ENCODE data around the gene COG2.
"Not testable (repeated sequence)": the region's sequence is repeated elsewhere in the genome, so short reads cannot be mapped to it uniquely, and the experiment has no call there.

Gene COG2

GRCh38 chr1:230713915-230714764, 71.9 kb downstream of the COG2 start, which contains the start of gene AGT:
Gene AGT (minus strand): TSS chr1:230714122. CDS start chr1:230710823, 3,299 bp downstream.
- Histone ChIP-seq H3K4me3 (ENCODE audit: low read length in 2 of 2) (peak within 1 kb of the TSS in 1 of 2 donors; percentile 58), H3K27ac (ENCODE audit: low read length) (no peak within 1 kb of the TSS), H3K9me3 (ENCODE audit: control insufficient read depth in 2 of 2, low read length in 2 of 2) (no peaks in the 10 kb centered on the region), H3K27me3 (ENCODE audit: control insufficient read depth in 1 of 2, insufficient read depth in 2 of 2, low read length in 2 of 2) (no peaks in the 10 kb centered on the region), H3K9ac (ENCODE audit: low read length in 2 of 2) (peak within 1 kb of the TSS; percentile 21 to 23), H3K4me1 (ENCODE audit: control insufficient read depth, insufficient read depth, low read length) (peaks cover 13% of the 10 kb centered on the region), H3K36me3 (ENCODE audit: control insufficient read depth in 2 of 2, insufficient read depth in 2 of 2, low read length in 2 of 2) (no peaks in the 10 kb centered on the region)

- Histone ChIP-seq H3K4me1 (ENCODE audit: control insufficient read depth, insufficient read depth, low read length) (peaks cover 13% of the 10 kb centered on the region), H3K9me3 (ENCODE audit: control insufficient read depth in 2 of 2, low read length in 2 of 2) (no peaks in the 10 kb centered on the region), H3K27me3 (ENCODE audit: control insufficient read depth in 1 of 2, insufficient read depth in 2 of 2, low read length in 2 of 2) (no peaks in the 10 kb centered on the region), H3K27ac (ENCODE audit: low read length) (no peak overlapping the region), H3K36me3 (ENCODE audit: control insufficient read depth in 2 of 2, insufficient read depth in 2 of 2, low read length in 2 of 2) (no peaks in the 10 kb centered on the region), H3K4me3 (ENCODE audit: low read length in 2 of 2) (no peak overlapping the region), H3K9ac (ENCODE audit: low read length in 2 of 2) (no peak overlapping the region)
These were observed 73.2 kb downstream of the COG2 start for GRCh38 chr1:230715510-230715909.

DNA sequence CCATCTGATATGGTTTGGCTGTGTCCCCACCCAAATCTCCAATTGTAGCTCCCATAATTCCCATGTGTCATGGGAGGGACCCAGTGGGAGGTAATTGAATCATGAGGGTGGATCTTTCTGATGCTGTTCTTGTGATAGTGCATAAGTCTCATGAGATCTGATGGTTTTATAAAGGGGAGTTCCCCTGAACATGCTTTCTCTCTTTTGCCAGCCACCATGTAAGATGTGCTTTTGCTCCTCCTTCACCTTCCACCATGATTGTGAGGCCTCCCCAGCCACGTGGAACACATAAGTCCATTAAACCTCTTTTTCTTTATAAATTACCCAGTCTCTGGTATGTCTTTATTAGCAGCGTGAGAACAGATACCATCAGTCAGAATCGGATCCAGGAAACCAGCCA, 74.2 kb downstream of the COG2 start:
- H3K27me3 ChIP-seq (ENCODE audit: control insufficient read depth in 1 of 2, insufficient read depth in 2 of 2, low read length in 2 of 2); H3K36me3 ChIP-seq (ENCODE audit: control insufficient read depth in 2 of 2, insufficient read depth in 2 of 2, low read length in 2 of 2); H3K9me3 ChIP-seq (ENCODE audit: control insufficient read depth in 2 of 2, low read length in 2 of 2); H3K9ac ChIP-seq (ENCODE audit: low read length in 2 of 2); H3K4me3 ChIP-seq (ENCODE audit: low read length in 2 of 2); H3K27ac ChIP-seq (ENCODE audit: low read length): not testable (repeated sequence)
- H3K4me1 ChIP-seq (ENCODE audit: control insufficient read depth, insufficient read depth, low read length), result peaks cover 13% of the 10 kb centered on the region

GRCh38 chr1:230717251-230717650, 75.0 kb downstream of the COG2 start:
- H3K27ac ChIP-seq (ENCODE audit: low read length), result no peak overlapping the region
- no peaks in the 10 kb centered on the region for H3K9me3 ChIP-seq (ENCODE audit: control insufficient read depth in 2 of 2, low read length in 2 of 2)
- H3K36me3 ChIP-seq (ENCODE audit: control insufficient read depth in 2 of 2, insufficient read depth in 2 of 2, low read length in 2 of 2), result no peaks in the 10 kb centered on the region
- H3K9ac ChIP-seq (ENCODE audit: low read length in 2 of 2), result no peak overlapping the region
- H3K4me1 ChIP-seq (ENCODE audit: control insufficient read depth, insufficient read depth, low read length), result peaks cover 13% of the 10 kb centered on the region
- no peaks in the 10 kb centered on the region for H3K27me3 ChIP-seq (ENCODE audit: control insufficient read depth in 1 of 2, insufficient read depth in 2 of 2, low read length in 2 of 2)
- H3K4me3 ChIP-seq (ENCODE audit: low read length in 2 of 2), result no peak overlapping the region

DNA sequence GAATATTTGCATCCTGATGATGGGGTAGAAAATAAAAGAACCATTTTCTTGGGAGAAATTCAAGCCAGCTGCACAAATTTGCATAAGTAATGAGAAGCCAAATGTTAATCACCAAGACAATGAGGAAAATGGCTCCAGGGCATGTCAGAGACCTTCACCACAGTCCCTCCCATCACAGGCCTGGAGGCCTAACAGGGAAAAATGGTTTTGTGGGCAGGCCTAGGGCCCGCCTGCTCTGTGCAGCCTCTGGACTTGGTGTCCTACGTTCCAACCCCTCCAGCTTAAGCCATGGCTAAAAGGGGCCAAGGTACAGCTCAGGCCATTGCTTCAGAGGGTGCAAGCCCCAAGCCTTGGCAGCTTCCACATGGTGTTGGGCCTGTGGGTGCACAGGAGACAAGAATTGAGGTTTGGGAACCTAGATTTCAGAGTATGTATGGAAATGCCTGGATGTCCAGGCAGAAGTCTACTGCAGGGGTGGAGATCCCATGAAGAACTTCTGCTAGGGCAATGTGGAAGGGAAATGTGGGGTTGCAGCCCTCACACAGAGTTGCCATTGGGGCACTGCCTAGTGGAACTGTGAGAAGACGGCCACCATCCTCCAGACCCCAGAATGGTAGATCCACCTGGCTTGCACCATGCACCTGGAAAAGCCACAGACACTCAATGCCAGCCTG, 79.7 kb downstream of the COG2 start:
- not testable (repeated sequence) for H3K4me3 ChIP-seq (ENCODE audit: low read length in 2 of 2); H3K9ac ChIP-seq (ENCODE audit: low read length in 2 of 2)

DNA sequence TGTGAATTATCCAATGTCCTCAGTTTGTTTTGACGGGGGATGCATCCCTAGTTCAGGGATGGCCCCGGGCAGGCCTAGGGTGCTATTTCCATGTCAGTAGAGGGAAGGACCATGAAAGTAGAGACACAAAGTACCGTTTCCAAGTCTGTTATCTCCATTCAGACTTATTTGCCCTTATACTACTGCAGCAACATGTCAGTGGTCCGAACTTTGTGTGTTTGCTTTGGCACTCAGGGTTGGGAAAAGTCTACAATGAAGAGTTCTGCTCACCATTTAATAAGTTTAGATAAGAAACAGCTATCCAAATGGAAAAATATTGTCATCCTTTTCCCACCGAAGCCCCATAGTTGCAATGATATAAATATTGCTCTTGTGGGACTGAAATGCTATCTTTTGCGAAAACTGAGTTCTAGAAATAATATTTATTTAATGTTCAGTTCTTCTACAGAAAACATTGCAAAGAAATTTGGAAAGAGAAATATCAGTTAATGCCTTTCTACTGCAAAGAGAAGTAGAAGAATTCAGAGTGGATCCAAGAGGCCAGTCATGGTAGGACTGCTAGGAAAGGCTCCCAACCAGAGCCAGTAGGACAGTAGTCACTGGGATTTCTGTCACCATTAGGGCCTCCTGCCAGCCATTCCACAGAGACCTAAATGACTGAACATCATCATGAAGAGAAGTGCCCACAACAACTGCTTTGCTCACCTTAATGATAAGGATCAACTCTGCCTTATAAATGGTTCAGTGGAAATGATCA, 83.2 kb downstream of the COG2 start:
- no peak overlapping the region for H3K9ac ChIP-seq (ENCODE audit: low read length in 2 of 2)
- H3K4me3 ChIP-seq (ENCODE audit: low read length in 2 of 2), result no peak overlapping the region
- H3K27ac ChIP-seq (ENCODE audit: low read length), result no peak overlapping the region
- no peaks in the 10 kb centered on the region for H3K27me3 ChIP-seq (ENCODE audit: control insufficient read depth in 1 of 2, insufficient read depth in 2 of 2, low read length in 2 of 2)
- H3K4me1 ChIP-seq (ENCODE audit: control insufficient read depth, insufficient read depth, low read length), result no peaks in the 10 kb centered on the region
- H3K36me3 ChIP-seq (ENCODE audit: control insufficient read depth in 2 of 2, insufficient read depth in 2 of 2, low read length in 2 of 2), result no peaks in the 10 kb centered on the region
- H3K9me3 ChIP-seq (ENCODE audit: control insufficient read depth in 2 of 2, low read length in 2 of 2), result no peaks in the 10 kb centered on the region

More for the DNA sequence above, 79.7 kb downstream of the COG2 start:
- H3K9me3 ChIP-seq (ENCODE audit: control insufficient read depth in 2 of 2, low read length in 2 of 2); H3K36me3 ChIP-seq (ENCODE audit: control insufficient read depth in 2 of 2, insufficient read depth in 2 of 2, low read length in 2 of 2); H3K4me1 ChIP-seq (ENCODE audit: control insufficient read depth, insufficient read depth, low read length); H3K27ac ChIP-seq (ENCODE audit: low read length); H3K27me3 ChIP-seq (ENCODE audit: control insufficient read depth in 1 of 2, insufficient read depth in 2 of 2, low read length in 2 of 2): not testable (repeated sequence)

DNA sequence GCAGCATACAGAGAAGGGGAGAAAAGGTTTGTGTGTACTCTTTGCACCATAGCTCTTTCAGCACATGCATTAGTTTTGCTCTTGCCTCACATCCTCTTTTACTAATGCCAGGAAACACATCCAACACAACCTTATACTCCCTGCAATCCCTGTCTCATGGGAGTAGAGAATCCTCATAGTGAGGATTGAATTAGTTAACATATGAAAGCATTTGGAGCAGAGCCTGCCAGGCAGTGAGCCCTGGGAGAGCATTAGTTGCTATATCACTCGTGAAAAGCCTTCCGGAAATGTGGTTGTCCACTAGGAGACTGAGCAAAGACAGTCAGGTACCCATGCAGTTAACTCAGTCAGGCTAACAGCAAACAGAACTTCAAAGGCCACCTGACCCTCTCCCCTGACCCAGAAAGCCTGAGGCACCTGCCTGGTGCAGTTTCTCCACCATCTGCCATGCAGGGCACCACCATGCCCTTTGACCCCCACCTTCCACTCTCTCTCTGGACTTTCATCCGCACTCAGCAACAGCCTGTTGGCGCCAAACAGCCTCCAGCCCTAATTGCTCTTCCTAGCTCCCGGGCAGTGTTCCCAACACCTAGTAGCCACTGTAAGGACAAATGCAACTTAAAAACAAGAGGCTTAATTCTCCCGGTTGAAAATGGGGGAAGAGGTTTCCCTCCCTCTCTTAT, 86.6 kb downstream of the COG2 start:
- Histone ChIP-seq H3K27me3 (ENCODE audit: control insufficient read depth in 1 of 2, insufficient read depth in 2 of 2, low read length in 2 of 2) (no peaks in the 10 kb centered on the region), H3K9ac (ENCODE audit: low read length in 2 of 2) (no peak overlapping the region), H3K27ac (ENCODE audit: low read length) (no peak overlapping the region), H3K9me3 (ENCODE audit: control insufficient read depth in 2 of 2, low read length in 2 of 2) (no peaks in the 10 kb centered on the region), H3K36me3 (ENCODE audit: control insufficient read depth in 2 of 2, insufficient read depth in 2 of 2, low read length in 2 of 2) (no peaks in the 10 kb centered on the region), H3K4me3 (ENCODE audit: low read length in 2 of 2) (no peak overlapping the region), H3K4me1 (ENCODE audit: control insufficient read depth, insufficient read depth, low read length) (no peaks in the 10 kb centered on the region)

- Histone ChIP-seq H3K9ac (ENCODE audit: low read length in 2 of 2) (no peak overlapping the region), H3K36me3 (ENCODE audit: control insufficient read depth in 2 of 2, insufficient read depth in 2 of 2, low read length in 2 of 2) (no peaks in the 10 kb centered on the region), H3K4me3 (ENCODE audit: low read length in 2 of 2) (no peak overlapping the region), H3K27me3 (ENCODE audit: control insufficient read depth in 1 of 2, insufficient read depth in 2 of 2, low read length in 2 of 2) (no peaks in the 10 kb centered on the region), H3K9me3 (ENCODE audit: control insufficient read depth in 2 of 2, low read length in 2 of 2) (no peaks in the 10 kb centered on the region), H3K4me1 (ENCODE audit: control insufficient read depth, insufficient read depth, low read length) (no peaks in the 10 kb centered on the region), H3K27ac (ENCODE audit: low read length) (no peak overlapping the region)
These were observed 88.7 kb downstream of the COG2 start for GRCh38 chr1:230730977-230731376.

DNA sequence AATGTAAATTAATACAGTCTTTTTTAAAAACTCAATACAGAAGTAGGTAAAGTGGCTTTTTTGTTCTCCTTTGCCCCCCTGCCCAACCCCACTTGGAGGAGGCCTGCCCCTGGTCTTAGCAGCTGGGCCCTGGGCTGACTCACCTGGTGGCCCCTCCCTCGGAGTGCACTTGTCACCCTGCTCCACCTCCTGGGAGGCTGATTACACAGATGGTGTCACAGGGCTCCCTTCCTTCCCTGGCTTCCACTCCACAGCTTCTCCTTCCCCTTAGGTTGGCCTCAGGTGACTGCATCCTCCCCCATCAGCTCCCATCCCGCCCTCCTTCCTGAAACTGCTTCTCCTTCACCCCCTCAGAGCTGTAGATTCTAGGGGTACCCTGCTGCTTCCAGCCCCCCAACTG, 93.2 kb downstream of the COG2 start:
- no peaks in the 10 kb centered on the region for H3K4me1 ChIP-seq (ENCODE audit: control insufficient read depth, insufficient read depth, low read length)
- no peak overlapping the region for H3K9ac ChIP-seq (ENCODE audit: low read length in 2 of 2)
- peaks cover 0 to 2% of the 10 kb centered on the region in 2 donors for H3K27me3 ChIP-seq (ENCODE audit: control insufficient read depth in 1 of 2, insufficient read depth in 2 of 2, low read length in 2 of 2)
- H3K4me3 ChIP-seq (ENCODE audit: low read length in 2 of 2), result no peak overlapping the region
- H3K36me3 ChIP-seq (ENCODE audit: control insufficient read depth in 2 of 2, insufficient read depth in 2 of 2, low read length in 2 of 2), result no peaks in the 10 kb centered on the region
- peaks cover 0 to 3% of the 10 kb centered on the region in 2 donors for H3K9me3 ChIP-seq (ENCODE audit: control insufficient read depth in 2 of 2, low read length in 2 of 2)
- no peak overlapping the region for H3K27ac ChIP-seq (ENCODE audit: low read length)

DNA sequence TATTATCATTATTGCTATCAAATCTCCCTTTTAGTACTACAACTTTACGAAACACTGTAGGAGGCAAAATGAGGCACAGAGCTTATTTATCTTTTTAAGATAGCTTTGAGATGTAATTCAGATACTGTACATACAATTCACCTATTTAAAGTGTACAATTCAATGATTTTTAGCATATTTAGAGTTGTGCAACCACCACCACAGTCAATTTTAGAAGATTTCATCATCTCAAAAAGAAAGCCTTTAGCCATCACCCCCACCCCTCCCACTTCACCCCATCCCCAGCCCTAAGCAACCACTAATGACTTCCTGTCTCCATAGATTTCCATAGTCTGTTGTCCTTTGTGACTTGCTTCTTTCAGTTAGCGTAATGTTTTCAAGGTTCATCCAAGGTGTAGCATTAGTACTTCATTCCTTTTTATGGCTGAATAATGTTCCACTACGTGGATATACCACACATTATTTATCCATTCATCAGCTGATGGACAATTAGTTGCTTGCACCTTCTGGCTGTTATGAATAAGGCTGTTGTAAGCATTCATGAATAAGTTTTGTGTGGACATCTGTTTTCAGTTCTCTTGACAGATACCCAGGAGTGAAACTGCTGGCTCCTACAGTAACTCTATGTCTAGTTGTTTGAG, 95.5 kb downstream of the COG2 start:
- H3K9ac ChIP-seq (ENCODE audit: low read length in 2 of 2), result no peak overlapping the region
- peaks cover 0 to 3% of the 10 kb centered on the region in 2 donors for H3K9me3 ChIP-seq (ENCODE audit: control insufficient read depth in 2 of 2, low read length in 2 of 2)
- no peak overlapping the region for H3K27ac ChIP-seq (ENCODE audit: low read length)
- H3K4me1 ChIP-seq (ENCODE audit: control insufficient read depth, insufficient read depth, low read length), result no peaks in the 10 kb centered on the region
- H3K4me3 ChIP-seq (ENCODE audit: low read length in 2 of 2), result no peak overlapping the region
- H3K36me3 ChIP-seq (ENCODE audit: control insufficient read depth in 2 of 2, insufficient read depth in 2 of 2, low read length in 2 of 2), result no peaks in the 10 kb centered on the region
- peaks cover 0 to 2% of the 10 kb centered on the region in 2 donors for H3K27me3 ChIP-seq (ENCODE audit: control insufficient read depth in 1 of 2, insufficient read depth in 2 of 2, low read length in 2 of 2)

All from stomach smooth muscle (tissue), 2 donors.